Upper lobe of left lung (tissue), 6 donors: ENCODE data around the gene SUPT16H. TPM values are rescaled to one million over a fixed set of nuclear protein-coding genes. Genes with fewer than 3 reads are reported as not detected.

Experiments
- ATAC-seq, 2 donors: fragments of 200-7000 bp; cut with Tn5 transposase; one replicate each; pipeline ENCODE4 v1.9.1; 2022; ENCODE audit warnings: mild to moderate bottlenecking in 2 of 2, moderate library complexity in 2 of 2; ENCODE audit not compliant: low FRiP score in 2 of 2
- DNase-seq, 2 donors: peaks; one replicate each; pipeline ENCODE4 v3.0.0-alpha.2; 2019 to 2020
- H3K27ac ChIP-seq, 4 donors: fragments of 200-600 bp; sonication (generic); one replicate each; pipeline ENCODE4 v1.5.1; 2016 to 2019
- H3K27me3 ChIP-seq, 4 donors: fragments of 200-600 bp; sonication (generic); one replicate each; pipeline ENCODE4 v1.5.1; 2017 to 2019
- H3K36me3 ChIP-seq, 4 donors: fragments of 200-600 bp; sonication (generic); one replicate each; pipeline ENCODE4 v1.5.1; 2016 to 2019
- H3K4me1 ChIP-seq, 4 donors: fragments of 200-600 bp; sonication (generic); one replicate each; pipeline ENCODE4 v1.5.1; 2018 to 2019
- H3K4me3 ChIP-seq, 4 donors: fragments of 200-600 bp; sonication (generic); one replicate each; pipeline ENCODE4 v1.5.1; 2017 to 2019; ENCODE audit warnings: mild to moderate bottlenecking in 2 of 4, moderate library complexity in 1 of 4
- H3K9me3 ChIP-seq, 4 donors: fragments of 200-600 bp; sonication (generic); one replicate each; pipeline ENCODE4 v1.5.1; 2018 to 2019
- EP300 ChIP-seq, 4 donors: sonication (generic); formaldehyde crosslinking; IDR thresholded peaks; one replicate each; pipeline ENCODE4 v1.5.1; 2017; ENCODE audit warnings: antibody characterized with exemption in 4 of 4, control low read depth in 2 of 4
- POLR2A ChIP-seq, 4 donors: fragments of 450-650 bp; IDR thresholded peaks; one replicate each; pipeline ENCODE4 v1.5.1; 2016 to 2017; ENCODE audit warnings: antibody characterized with exemption in 4 of 4, mild to moderate bottlenecking in 2 of 4
- POLR2AphosphoS5 ChIP-seq, 2 donors: sonication (generic); formaldehyde crosslinking; IDR thresholded peaks; one replicate each; pipeline ENCODE4 v1.5.1; 2017; ENCODE audit warnings: antibody characterized with exemption in 2 of 2
- WGBS, 2 donors: methylation state at CpG; one replicate each; pipeline ENCODE4 v1.1.5; 2017 to 2018; 5-methylcytosine and 5-hydroxymethylcytosine counted together
- small RNA-seq, 4 donors: library from RNA; depleted of rRNA; stranded (forward); fragments of <200 nt; gene quantifications; one replicate each; pipeline ENCODE3, GENCODE V24; 2016
- total RNA-seq, 6 donors: library from RNA; depleted of rRNA in 4 of 6; stranded (reverse); fragments of >200 nt in 4 of 6; gene quantifications; one replicate each; pipeline versions ENCODE4 v1.1.0 to v1.2.1, GENCODE V29; 2016 to 2021
- TF ChIP-seq, protein P1 (sequence below), 6 experiments: fragments of 450-650 bp in 4 of 6; fragments of 200-600 bp in 2 of 6; sonication (generic) in 2 of 6; IDR thresholded peaks; one replicate each; pipeline ENCODE4 v1.5.1; 2016 to 2019; ENCODE audit warnings: antibody characterized with exemption in 6 of 6
- donor health status: DM: no; HTN: no; CAD: no; lungs with moderate emphysema.
- donor health status: DM: no; HTN: yes; CAD: no; lungs with severe emphysema.

The SUPT16H gene
- total RNA-seq, 6 donors from 2014 or later, result 20.1 to 52.0 (median 47.3) TPM

GRCh38 chr14:21302013-21302835 lies 81.6 kb downstream of the SUPT16H start:
- Histone ChIP-seq H3K27ac (no peak overlapping the region), H3K27me3 (peaks cover 0 to 6% (median 3%) of the 10 kb centered on the region in 4 donors), H3K4me1 (peaks cover 0 to 7% (median 5%) of the 10 kb centered on the region in 4 donors), H3K9me3 (no peaks in the 10 kb centered on the region), H3K36me3 (no peaks in the 10 kb centered on the region), H3K4me3 (no peak overlapping the region)
- DNase-seq (no peak), ATAC-seq (no peak)
- TF ChIP-seq, protein P1, sequence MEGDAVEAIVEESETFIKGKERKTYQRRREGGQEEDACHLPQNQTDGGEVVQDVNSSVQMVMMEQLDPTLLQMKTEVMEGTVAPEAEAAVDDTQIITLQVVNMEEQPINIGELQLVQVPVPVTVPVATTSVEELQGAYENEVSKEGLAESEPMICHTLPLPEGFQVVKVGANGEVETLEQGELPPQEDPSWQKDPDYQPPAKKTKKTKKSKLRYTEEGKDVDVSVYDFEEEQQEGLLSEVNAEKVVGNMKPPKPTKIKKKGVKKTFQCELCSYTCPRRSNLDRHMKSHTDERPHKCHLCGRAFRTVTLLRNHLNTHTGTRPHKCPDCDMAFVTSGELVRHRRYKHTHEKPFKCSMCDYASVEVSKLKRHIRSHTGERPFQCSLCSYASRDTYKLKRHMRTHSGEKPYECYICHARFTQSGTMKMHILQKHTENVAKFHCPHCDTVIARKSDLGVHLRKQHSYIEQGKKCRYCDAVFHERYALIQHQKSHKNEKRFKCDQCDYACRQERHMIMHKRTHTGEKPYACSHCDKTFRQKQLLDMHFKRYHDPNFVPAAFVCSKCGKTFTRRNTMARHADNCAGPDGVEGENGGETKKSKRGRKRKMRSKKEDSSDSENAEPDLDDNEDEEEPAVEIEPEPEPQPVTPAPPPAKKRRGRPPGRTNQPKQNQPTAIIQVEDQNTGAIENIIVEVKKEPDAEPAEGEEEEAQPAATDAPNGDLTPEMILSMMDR (IDR thresholded peaks at IDR 0.05), result no peak
- TF ChIP-seq POLR2A (IDR thresholded peaks at IDR 0.05), result no peak
- TF ChIP-seq EP300 (IDR thresholded peaks at IDR 0.05), result no peak
- TF ChIP-seq POLR2AphosphoS5 (IDR thresholded peaks at IDR 0.05), result no peak
- WGBS, 2 donors, result 78 to 85% methylated on average over 8 of the region's 8 CpGs

Small RNAs within 50 kb of the gene (small RNA-seq; reads per million reads assigned to genes)
- 0 reads per million in 4 donors for gene RN7SL650P
- 6,413 to 17,517 (median 10,418) reads per million in 4 donors for gene SNORD8
- gene SNORD9, result 6.4 to 28.7 (median 23.5) reads per million in 4 donors

Other genes starting within 250 kb of the SUPT16H start
- not detected for gene OR5AU1, start 228.0 kb downstream of the SUPT16H start, total RNA-seq
- gene HNRNPC, start 114.6 kb downstream of the SUPT16H start, total RNA-seq, result 100 to 1,000 TPM; 119 to 390 (median 293) TPM
- gene RPGRIP1, start 103.9 kb downstream of the SUPT16H start, total RNA-seq, result 1 to 10 TPM in 1 of 6 donors, under 1 TPM in 4, not detected in 1; 0.15 to 1.0 (median 0.34) TPM
- 10 to 100 TPM; 42.2 to 96.4 (median 67.5) TPM for gene CHD8, start 72.1 kb upstream of the SUPT16H start, total RNA-seq
- 10 to 100 TPM; 13.1 to 40.2 (median 33.0) TPM for gene RAB2B, start 92.9 kb upstream of the SUPT16H start, total RNA-seq
- 10 to 100 TPM; 29.0 to 71.6 (median 62.0) TPM for gene TOX4, start 93.2 kb upstream of the SUPT16H start, total RNA-seq
- gene METTL3, start 127.3 kb upstream of the SUPT16H start, total RNA-seq, result 100 to 1,000 TPM in 1 of 6 donors, 10 to 100 TPM in 5; 41.7 to 126 (median 47.7) TPM
- gene SALL2, start 142.3 kb upstream of the SUPT16H start, total RNA-seq, result 10 to 100 TPM in 2 of 6 donors, 1 to 10 TPM in 4; 5.5 to 12.2 (median 8.0) TPM
- not detected for gene OR10G3, start 196.1 kb upstream of the SUPT16H start, total RNA-seq